ENCODE results near the gene FSD2.
A peak's percentile ranks its signal among the peaks of the same experiment; 100 is the strongest.

Gene FSD2

DNA sequence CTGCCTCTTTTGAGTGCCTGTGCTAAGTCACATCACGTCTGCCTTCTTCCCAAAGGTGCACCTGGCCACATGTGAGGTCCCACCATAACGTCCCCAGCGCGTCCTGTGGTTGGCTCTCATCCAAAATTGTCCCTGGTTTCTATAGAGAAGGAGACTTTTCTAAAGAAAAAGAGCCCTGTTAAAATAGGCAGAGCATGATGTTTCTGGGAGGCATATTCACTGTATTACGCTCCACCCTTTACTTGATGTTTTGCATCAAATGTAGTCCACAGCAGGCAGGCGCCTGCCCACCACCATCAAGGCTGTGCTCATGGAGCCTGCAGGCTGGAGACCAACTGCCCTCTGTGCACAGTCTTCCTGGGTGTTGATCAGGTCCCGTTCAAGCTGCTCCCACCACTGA is 39.8 kb upstream of the FSD2 start:
- no peaks in the 10 kb centered on the region for H3K36me3 ChIP-seq (ENCODE audit: control insufficient read depth, insufficient read depth, low read length, severe bottlenecking)
- H3K27me3 ChIP-seq (replicated peaks; ENCODE audit: control insufficient read depth, insufficient read depth, low read length) = no peaks in the 10 kb centered on the region
- DNase-seq (ENCODE audit: low read depth) = no peak
- H3K9me3 ChIP-seq (ENCODE audit: control insufficient read depth, low read length) = no peaks in the 10 kb centered on the region
- no peak overlapping the region for H3K4me3 ChIP-seq (ENCODE audit: low read length)
- peaks cover 9% of the 10 kb centered on the region for H3K4me1 ChIP-seq (ENCODE audit: control insufficient read depth, insufficient read depth, low read length)
- no peak overlapping the region for H3K9ac ChIP-seq (ENCODE audit: low read length)

DNA sequence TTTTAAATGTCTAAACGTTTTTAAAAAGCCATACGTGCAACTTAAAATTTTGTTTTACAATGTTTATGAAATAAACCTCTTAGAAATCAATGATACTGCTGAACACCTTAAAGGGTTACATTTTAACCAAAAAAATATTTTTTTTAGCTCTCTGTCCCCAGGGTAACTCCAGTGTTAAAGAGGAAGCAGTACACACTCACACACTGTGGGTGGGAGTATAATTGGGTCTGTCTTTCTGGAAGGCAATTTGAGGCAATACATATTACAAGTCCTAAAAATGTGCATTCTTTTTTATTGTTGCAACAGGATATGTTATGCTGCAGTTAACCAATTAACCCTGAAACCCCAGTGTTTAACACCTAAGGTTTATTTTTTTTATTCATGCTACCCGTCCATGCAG is 37.7 kb upstream of the FSD2 start:
- no peaks in the 10 kb centered on the region for H3K27me3 ChIP-seq (replicated peaks; ENCODE audit: control insufficient read depth, insufficient read depth, low read length)
- no peaks in the 10 kb centered on the region for H3K4me1 ChIP-seq (ENCODE audit: control insufficient read depth, insufficient read depth, low read length)
- no peak overlapping the region for H3K9ac ChIP-seq (ENCODE audit: low read length)
- H3K36me3 ChIP-seq (ENCODE audit: control insufficient read depth, insufficient read depth, low read length, severe bottlenecking) = no peaks in the 10 kb centered on the region
- H3K9me3 ChIP-seq (ENCODE audit: control insufficient read depth, low read length) = no peaks in the 10 kb centered on the region
- H3K4me3 ChIP-seq (ENCODE audit: low read length) = no peak overlapping the region
- DNase-seq (ENCODE audit: low read depth) = no peak

DNA sequence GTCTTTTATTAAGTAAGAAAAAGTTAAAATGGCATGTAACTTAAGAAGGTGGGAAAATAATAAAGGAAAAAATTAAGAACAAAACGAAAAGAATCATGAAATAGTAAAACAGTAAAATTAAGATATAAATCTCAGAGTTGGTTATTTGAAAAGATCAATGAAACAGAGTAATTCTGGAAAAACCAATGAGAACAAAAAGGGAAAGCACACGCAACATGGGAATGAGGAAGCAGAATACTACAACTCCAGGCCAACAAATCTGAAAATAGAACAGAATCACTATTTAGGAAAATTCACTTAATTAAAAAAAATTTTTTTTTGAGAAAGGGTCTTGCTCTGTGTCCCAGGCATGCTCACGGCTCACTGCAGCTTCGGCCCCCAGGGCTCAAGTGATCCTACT is 34.3 kb upstream of the FSD2 start:
- Histone ChIP-seq H3K4me3 (ENCODE audit: low read length) (no peak overlapping the region), H3K9ac (ENCODE audit: low read length) (no peak overlapping the region), H3K4me1 (ENCODE audit: control insufficient read depth, insufficient read depth, low read length) (no peaks in the 10 kb centered on the region), H3K9me3 (ENCODE audit: control insufficient read depth, low read length) (no peaks in the 10 kb centered on the region), H3K27me3 (replicated peaks; ENCODE audit: control insufficient read depth, insufficient read depth, low read length) (no peaks in the 10 kb centered on the region), H3K36me3 (ENCODE audit: control insufficient read depth, insufficient read depth, low read length, severe bottlenecking) (peaks cover 32% of the 10 kb centered on the region)
- no peak for DNase-seq (ENCODE audit: low read depth)

DNA sequence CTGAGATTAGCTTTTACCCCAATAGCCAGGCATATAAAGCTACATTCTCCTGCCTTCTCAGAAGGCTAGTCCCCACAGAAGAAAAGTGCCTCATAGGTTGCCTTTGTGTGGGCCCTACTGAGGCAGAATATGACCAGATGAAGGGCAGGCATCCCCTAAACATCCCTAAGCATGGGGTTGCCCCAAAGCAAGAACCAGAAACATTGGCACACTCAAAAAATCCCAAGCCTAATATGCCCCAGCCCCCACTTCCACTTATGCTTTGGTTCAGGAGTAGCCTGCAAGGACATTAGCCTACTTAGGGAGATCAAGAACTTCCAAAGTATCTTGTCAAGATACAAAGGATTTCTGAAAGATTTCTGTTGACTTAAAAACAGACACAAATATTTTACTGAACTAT is 33.3 kb upstream of the FSD2 start:
- Histone ChIP-seq H3K4me3 (ENCODE audit: low read length) (no peak overlapping the region), H3K9ac (ENCODE audit: low read length) (no peak overlapping the region), H3K9me3 (ENCODE audit: control insufficient read depth, low read length) (no peaks in the 10 kb centered on the region), H3K27me3 (replicated peaks; ENCODE audit: control insufficient read depth, insufficient read depth, low read length) (no peaks in the 10 kb centered on the region), H3K4me1 (ENCODE audit: control insufficient read depth, insufficient read depth, low read length) (no peaks in the 10 kb centered on the region), H3K36me3 (ENCODE audit: control insufficient read depth, insufficient read depth, low read length, severe bottlenecking) (peaks cover 42% of the 10 kb centered on the region)
- DNase-seq (ENCODE audit: low read depth) = no peak

DNA sequence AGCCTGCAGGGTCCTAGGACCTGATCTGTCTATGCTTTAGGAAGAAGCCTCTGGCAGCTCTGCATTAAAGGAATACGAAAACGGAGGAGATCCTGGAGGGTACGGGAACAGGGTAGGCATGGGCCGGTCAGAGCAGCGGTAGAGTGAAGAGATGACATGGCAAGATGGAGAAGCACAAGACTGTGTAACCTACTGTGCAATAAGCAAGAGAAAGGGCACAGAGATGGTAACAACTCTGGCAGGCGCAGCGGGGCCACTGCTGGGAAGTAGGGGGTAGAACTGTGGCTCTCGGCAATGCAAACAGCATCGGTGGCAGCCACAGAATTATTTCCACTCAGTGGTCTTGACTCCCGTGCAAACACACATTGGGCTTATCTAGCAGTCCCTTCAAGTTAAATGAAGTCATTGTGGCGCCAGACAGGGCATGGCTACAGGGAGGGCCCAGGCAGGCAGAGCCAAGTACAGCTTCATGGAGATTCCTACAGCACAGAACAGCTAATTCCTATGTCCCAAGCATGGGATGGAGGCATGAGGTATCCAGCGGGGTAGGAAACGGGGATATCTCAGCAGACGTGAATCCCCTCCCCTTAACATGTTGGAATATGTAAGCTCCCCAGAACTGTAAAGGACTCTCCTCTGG is 32.3 kb upstream of the FSD2 start:
- Histone ChIP-seq H3K36me3 (ENCODE audit: control insufficient read depth, insufficient read depth, low read length, severe bottlenecking) (peaks cover 52% of the 10 kb centered on the region), H3K9ac (ENCODE audit: low read length) (no peak overlapping the region), H3K4me1 (ENCODE audit: control insufficient read depth, insufficient read depth, low read length) (peaks cover 1% of the 10 kb centered on the region), H3K27me3 (replicated peaks; ENCODE audit: control insufficient read depth, insufficient read depth, low read length) (no peaks in the 10 kb centered on the region), H3K9me3 (ENCODE audit: control insufficient read depth, low read length) (no peaks in the 10 kb centered on the region), H3K4me3 (ENCODE audit: low read length) (no peak overlapping the region)
- no peak for DNase-seq (ENCODE audit: low read depth)

DNA sequence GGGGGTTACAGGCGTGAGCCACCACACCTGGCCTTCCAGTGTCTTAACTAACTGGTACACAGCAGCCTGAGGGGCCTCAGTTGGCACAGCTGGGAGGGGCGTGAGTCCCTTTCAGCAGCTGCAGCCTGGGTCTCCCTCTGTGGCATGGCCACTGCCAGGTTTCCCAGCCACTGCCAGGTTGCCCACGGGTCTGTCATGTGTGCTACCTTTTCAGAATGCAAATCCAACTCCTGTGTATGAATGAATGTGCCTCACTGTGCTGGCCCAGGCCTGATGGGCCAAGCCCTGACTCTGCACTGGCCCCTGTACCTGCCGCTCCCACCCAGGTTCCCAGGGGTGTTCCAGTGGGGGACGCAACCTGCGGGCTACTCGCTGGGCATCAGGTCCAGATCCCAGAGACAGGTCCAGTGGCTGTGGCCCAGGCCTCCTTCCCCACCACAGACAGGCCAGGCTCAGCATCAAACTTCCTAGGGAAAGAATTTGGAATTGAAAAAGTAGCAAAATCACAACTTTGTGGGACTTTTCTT is 29.6 kb upstream of the FSD2 start:
- no peaks in the 10 kb centered on the region for H3K27me3 ChIP-seq (replicated peaks; ENCODE audit: control insufficient read depth, insufficient read depth, low read length)
- peaks cover 20% of the 10 kb centered on the region for H3K4me1 ChIP-seq (ENCODE audit: control insufficient read depth, insufficient read depth, low read length)
- H3K9ac ChIP-seq (ENCODE audit: low read length) = no peak overlapping the region
- H3K9me3 ChIP-seq (ENCODE audit: control insufficient read depth, low read length) = no peaks in the 10 kb centered on the region
- no peak overlapping the region for H3K4me3 ChIP-seq (ENCODE audit: low read length)
- no peak for DNase-seq (ENCODE audit: low read depth)
- peaks cover 79% of the 10 kb centered on the region for H3K36me3 ChIP-seq (ENCODE audit: control insufficient read depth, insufficient read depth, low read length, severe bottlenecking)

DNA sequence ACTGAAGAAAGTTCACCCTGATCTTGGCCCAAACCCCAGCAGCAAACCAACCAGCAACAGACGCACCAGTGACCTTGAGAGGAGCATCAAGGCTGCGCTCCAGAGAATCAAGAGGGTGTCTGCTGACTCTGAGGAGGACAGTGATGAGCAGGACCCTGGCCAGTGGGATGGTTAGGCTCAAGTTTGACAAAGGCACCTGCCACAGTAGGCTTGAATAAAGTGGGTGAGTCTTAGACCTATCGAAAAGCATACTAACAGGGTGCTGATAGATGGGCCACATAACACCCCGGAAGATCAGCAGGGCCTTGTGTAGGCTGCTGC is 27.5 kb upstream of the FSD2 start:
- Histone ChIP-seq H3K9me3 (ENCODE audit: control insufficient read depth, low read length) (no peaks in the 10 kb centered on the region), H3K9ac (ENCODE audit: low read length) (no peak overlapping the region), H3K4me3 (ENCODE audit: low read length) (no peak overlapping the region), H3K27me3 (replicated peaks; ENCODE audit: control insufficient read depth, insufficient read depth, low read length) (no peaks in the 10 kb centered on the region), H3K4me1 (ENCODE audit: control insufficient read depth, insufficient read depth, low read length) (peaks cover 24% of the 10 kb centered on the region), H3K36me3 (ENCODE audit: control insufficient read depth, insufficient read depth, low read length, severe bottlenecking) (peaks cover 100% of the 10 kb centered on the region)
- DNase-seq (ENCODE audit: low read depth) = no peak

DNA sequence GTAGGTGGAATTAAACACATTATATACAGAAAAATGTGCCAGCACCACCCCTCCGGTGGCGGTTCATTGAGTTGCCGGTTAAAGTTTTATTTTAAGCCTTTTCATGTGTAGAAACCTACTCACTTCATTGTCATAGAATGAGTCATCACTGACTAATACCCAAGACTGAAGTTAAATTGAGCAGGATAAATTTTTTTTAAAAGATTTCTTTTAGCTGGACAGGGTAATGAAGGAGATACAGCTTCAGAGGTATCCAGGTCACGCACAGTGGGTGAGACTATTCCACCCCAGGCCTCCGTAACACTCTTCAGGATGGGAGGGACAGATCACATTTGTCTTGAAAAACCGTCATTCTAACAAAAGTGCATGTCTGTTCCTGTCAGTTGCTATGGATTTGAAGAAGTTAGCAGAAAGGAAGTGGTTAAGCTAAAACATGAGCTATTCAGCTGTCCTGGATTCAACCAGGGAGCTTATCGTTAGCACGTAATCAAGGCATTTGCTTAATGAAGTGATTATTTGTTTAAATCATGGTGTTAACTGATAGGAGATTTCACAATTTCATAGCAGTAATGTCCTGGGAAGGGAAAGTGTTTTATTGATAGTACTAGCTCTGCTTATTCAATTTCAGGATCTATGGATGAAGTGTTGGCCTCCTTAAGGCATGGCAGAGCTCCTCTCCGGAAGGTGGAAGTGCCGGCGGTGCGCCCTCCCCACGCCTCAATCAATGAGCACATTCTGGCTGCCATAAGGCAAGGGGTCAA is 26.9 kb upstream of the FSD2 start:
- DNase-seq (ENCODE audit: low read depth) = peak; percentile 81
- H3K9me3 ChIP-seq (ENCODE audit: control insufficient read depth, low read length) = no peaks in the 10 kb centered on the region
- peaks cover 100% of the 10 kb centered on the region for H3K36me3 ChIP-seq (ENCODE audit: control insufficient read depth, insufficient read depth, low read length, severe bottlenecking)
- H3K4me3 ChIP-seq (ENCODE audit: low read length) = no peak overlapping the region
- peaks cover 29% of the 10 kb centered on the region for H3K4me1 ChIP-seq (ENCODE audit: control insufficient read depth, insufficient read depth, low read length)
- no peak overlapping the region for H3K9ac ChIP-seq (ENCODE audit: low read length)
- H3K27me3 ChIP-seq (replicated peaks; ENCODE audit: control insufficient read depth, insufficient read depth, low read length) = no peaks in the 10 kb centered on the region

DNA sequence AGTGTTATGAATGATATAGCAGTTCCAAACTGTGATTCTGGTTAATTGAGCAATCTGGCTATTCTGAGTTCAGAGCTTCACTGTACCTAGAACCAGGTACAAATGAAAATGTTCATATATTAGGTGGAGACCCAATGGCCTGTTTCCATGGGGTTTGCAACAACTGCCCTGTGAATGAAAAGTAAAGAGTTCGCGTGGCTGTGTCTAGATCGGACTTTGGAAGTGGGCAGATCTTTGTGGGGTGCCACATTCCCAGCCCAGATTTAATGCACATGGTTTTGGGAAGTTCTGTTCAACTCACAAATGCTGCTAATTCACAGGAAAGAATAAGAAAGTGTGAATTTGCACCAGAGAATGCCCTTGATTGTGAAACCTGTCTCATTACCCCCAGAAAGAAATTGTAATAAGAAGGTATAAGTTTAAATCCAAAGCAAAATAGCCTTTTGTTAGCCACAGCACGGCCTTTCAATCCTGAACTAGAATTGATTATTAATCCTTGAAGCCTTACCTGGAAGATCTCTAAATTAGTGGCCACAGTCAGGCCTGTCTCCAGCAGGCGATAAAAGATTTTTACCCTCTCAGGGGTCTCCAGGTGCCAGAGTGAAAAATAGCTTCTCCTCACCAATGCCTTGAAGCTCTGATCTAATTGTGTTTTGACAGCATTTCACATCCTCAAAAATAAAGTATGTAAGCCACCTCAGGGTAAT is 26.2 kb upstream of the FSD2 start:
- peaks cover 100% of the 10 kb centered on the region for H3K36me3 ChIP-seq (ENCODE audit: control insufficient read depth, insufficient read depth, low read length, severe bottlenecking)
- H3K27me3 ChIP-seq (replicated peaks; ENCODE audit: control insufficient read depth, insufficient read depth, low read length) = no peaks in the 10 kb centered on the region
- no peak overlapping the region for H3K4me3 ChIP-seq (ENCODE audit: low read length)
- H3K4me1 ChIP-seq (ENCODE audit: control insufficient read depth, insufficient read depth, low read length) = peaks cover 30% of the 10 kb centered on the region
- no peak overlapping the region for H3K9ac ChIP-seq (ENCODE audit: low read length)
- no peaks in the 10 kb centered on the region for H3K9me3 ChIP-seq (ENCODE audit: control insufficient read depth, low read length)
- DNase-seq (ENCODE audit: low read depth) = no peak

DNA sequence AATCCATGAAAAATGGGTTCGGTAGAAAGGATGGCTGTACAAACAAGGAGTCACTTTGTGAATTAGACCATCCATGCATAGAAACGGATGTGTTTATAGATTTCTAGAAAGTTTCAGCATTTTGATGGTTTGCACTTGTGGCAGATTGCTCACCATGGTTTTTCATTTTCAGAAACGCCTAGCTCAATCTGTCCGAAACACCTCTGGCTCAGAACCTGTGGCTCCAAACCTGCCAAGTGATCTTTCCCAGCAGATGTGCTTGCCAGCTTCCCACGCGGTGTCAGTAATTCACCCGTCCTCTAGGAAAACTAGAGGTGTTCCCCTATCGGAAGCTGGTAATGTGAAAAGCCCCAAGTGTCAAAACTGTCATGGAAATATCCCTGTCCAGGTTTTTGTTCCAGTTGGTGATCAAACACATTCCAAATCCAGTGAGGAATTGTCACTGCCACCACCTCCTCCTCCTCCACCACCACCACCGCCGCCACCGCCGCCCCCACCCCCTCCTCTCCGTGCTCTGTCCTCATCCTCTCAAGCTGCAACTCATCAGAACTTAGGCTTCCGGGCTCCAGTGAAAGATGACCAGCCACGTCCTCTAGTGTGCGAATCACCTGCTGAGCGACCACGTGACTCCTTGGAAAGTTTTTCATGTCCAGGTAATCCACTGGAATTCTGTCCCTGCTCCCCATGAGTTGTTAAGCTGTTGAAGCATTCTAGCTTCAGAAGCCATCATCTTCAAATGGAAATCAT is 24.7 kb upstream of the FSD2 start:
- no peak overlapping the region for H3K4me3 ChIP-seq (ENCODE audit: low read length)
- H3K4me1 ChIP-seq (ENCODE audit: control insufficient read depth, insufficient read depth, low read length) = peaks cover 30% of the 10 kb centered on the region
- no peak for DNase-seq (ENCODE audit: low read depth)
- no peaks in the 10 kb centered on the region for H3K9me3 ChIP-seq (ENCODE audit: control insufficient read depth, low read length)
- H3K36me3 ChIP-seq (ENCODE audit: control insufficient read depth, insufficient read depth, low read length, severe bottlenecking) = peaks cover 100% of the 10 kb centered on the region
- no peak overlapping the region for H3K9ac ChIP-seq (ENCODE audit: low read length)
- H3K27me3 ChIP-seq (replicated peaks; ENCODE audit: control insufficient read depth, insufficient read depth, low read length) = no peaks in the 10 kb centered on the region

DNA sequence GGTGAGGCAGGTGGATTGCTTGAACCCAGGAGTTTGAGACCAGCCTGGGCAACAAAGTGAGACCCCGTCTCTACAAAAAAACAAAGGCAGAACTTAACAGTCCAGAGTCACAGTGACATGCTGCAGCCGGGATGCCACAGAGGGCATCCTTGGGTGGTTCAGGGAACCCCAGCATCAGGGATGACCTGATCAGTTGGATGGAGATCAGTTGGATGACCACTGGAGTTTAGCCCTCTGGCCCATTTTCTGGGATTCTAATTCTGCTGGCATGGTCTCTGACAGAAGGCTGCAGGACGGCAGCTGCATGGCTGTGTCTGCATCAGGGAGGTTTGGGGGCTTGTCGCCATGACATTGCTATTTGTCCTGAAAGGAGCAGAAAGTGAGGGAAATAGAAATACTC is 23.4 kb upstream of the FSD2 start:
- Histone ChIP-seq H3K4me1 (ENCODE audit: control insufficient read depth, insufficient read depth, low read length) (peaks cover 30% of the 10 kb centered on the region), H3K4me3 (ENCODE audit: low read length) (no peak overlapping the region), H3K36me3 (ENCODE audit: control insufficient read depth, insufficient read depth, low read length, severe bottlenecking) (peaks cover 98% of the 10 kb centered on the region), H3K9me3 (ENCODE audit: control insufficient read depth, low read length) (no peaks in the 10 kb centered on the region), H3K27me3 (replicated peaks; ENCODE audit: control insufficient read depth, insufficient read depth, low read length) (no peaks in the 10 kb centered on the region), H3K9ac (ENCODE audit: low read length) (no peak overlapping the region)
- no peak for DNase-seq (ENCODE audit: low read depth)

Data from adipocyte (in vitro differentiated cells).